ENCODE measurements around the gene ARHGAP23.

ARHGAP23 gene

DNA sequence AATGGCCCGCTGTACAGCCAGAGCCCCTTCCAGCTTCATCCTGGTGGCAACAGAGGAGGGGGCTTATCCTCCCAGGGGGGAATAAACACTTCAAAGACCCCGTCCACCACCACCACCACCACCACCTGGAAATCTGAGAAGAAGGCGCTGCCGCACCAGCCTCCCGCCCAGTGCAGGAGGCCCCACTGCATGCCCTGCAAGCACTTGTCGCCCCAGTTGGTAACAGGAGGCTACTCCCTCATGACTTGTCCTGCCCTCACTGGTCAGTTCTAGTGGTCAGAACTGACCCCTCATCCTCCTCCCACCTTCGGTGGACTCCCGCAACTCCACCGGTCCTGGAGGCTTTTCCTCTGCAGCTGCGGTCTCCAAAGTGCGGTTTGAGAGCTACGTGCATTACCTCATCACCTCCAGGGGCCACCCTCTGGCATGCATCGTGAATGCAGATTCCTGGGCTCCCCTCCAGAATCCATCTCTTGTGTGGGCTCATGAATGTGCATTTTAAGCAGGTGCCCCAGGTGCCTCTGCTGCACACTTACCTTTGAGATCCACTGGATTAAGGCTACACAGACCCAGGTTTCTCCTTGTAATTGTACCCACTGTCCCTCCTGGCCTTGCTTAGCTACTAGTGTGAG, 105.7 kb downstream of the ARHGAP23 start:
- DNase-seq = no peak

GRCh38 chr17:38534498-38534885, 106.2 kb downstream of the ARHGAP23 start:
- DNase-seq = no peak

DNA sequence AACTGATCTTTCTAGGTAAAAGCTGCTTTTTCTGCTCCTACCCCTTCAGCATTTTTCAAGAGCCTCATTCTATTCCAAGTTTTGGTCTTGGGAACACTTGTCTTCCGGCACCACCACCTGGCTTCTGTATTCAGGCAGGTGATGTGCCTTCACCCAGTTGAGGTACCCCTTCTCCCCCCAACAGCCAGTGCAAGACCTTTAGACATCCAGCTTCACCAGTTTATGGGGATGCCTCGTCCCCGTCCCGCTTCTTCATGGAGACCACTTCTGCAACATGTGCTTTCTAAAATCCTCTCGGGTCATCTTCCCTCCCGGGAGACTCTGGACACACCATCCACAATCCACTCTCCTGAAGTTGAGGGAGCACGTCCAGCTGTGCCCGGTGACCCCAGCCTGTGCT, 107.6 kb downstream of the ARHGAP23 start:
- no peak for DNase-seq

DNA sequence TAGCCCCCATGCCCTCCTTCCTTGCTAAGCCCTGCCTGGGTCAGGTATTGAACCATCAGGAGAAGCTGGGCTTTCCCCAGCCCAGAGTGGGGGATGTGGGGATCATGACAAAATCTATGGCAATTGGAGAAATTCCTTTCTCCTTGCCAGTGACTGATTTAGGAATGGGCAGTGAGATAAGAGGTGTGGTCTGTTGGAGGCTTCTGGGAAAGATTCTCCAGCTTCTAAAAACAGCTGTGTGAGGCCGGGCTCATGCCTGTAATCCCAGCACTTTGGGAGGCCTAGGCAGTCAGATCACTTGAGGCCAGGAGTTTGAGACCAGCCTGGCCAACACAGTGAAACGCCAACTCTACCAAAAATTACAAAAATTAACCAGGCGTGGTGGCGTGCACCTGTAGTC, 108.4 kb downstream of the ARHGAP23 start:
- DNase-seq = no peak

DNA sequence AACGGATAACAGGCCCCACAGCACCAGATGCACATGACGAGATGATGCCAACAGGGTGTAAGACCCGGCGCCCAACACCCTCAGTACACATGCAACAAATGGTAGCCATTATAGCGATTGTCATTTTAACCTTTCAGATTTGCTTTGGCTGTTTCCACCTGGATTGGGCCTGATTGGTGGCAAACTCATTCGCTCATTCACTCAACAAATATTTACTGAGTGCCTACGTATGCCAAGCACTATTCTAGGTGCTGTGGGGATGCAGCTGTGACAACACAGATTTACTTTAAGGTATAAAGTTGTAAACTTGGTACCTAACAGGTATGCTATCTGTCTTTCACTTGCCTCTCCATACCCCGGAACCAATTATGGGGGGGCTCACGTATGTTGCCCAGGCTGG, 110.6 kb downstream of the ARHGAP23 start:
- no peak for DNase-seq

- no peak for DNase-seq
Observed at GRCh38 chr17:38539386-38539785, 111.1 kb downstream of the ARHGAP23 start.

DNA sequence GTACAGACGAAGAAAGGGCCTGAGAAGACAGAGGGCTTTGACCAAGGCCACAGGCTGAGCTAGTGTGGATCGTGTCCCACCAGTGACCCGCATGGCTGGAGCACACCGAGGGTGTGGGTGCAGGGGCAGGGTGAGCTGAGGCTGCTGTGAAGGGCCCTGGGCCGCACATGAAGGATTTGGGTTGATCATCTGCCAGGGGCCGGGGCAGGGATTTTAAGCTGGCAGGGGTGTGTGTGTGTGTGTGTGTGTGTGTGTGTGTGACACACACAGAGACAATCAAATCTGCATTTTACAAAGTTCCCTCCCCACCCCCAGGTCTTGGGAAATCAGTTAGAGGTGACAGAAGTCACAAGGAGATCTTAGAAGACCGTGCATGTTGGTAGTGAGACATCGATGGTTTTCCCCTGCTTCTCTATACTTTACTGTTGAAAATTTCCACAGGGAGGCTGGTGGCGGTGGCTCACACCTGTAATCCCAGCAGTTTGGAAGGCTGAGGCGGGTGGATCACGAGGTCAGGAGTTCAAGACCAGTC, 112.3 kb downstream of the ARHGAP23 start:
- no peak for DNase-seq

- DNase-seq = no peak
Observed at GRCh38 chr17:38541281-38541680, 113.0 kb downstream of the ARHGAP23 start.

DNA sequence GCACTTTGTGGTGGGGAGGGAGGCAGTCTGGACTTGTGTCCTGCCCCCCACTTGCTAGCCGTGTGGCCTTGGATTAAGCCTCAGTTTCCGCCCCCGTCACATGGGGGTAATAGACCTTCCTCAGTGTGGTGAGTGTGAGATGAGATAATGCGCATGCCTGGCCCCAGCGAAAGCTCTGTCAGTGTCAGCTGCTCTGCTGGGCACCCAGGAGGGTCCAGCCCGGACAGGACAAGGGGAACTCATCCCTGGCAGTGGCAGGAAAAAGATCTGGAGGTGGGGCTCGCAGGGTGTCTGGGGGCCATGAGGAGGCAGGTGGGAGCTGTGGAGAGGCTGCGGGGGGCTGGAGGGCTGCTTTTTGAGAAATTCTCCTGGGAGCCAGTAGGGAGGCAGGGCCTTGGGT, 114.0 kb downstream of the ARHGAP23 start:
- no peak for DNase-seq

DNA sequence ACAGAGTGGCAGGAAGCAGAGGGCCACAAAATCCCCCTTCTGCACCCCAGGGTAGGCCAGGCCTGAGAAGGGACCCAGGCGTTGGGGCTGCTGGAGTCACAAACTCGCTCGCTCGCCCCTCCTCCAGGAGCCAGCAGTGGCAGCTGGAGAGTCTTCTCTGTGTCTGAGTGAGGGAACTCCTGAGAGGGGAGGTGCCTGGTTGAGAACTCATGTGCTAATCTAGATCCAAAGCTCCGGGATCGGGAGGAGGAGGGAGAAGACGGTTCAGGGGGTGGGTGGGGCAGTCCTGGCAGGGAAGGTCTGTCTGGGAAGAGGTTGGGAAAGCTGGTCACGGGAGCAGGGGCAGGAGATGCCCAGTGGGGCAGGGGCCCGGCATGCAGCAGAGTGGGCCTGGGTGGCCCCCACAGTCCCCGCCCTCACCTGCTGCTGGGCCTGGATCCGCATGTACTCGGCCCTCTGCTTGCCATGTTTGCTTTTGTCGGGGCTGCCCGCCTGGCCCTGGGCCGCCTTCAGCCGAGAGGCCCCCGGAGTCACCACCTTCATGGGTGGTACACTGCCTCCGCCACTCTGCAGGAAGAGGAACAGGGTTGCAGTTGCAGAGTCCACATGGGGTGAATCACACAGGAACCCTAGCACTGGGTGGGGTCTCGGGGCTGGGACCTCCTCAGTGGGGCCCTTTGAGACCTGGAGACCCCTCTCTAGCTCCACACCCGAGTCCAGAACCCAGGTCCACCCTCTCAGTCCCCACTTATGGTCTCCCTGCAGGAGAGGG, 115.3 kb downstream of the ARHGAP23 start:
- no peak for DNase-seq

- no peak for DNase-seq
Observed at GRCh38 chr17:38544175-38544838, 116.0 kb downstream of the ARHGAP23 start.

DNA sequence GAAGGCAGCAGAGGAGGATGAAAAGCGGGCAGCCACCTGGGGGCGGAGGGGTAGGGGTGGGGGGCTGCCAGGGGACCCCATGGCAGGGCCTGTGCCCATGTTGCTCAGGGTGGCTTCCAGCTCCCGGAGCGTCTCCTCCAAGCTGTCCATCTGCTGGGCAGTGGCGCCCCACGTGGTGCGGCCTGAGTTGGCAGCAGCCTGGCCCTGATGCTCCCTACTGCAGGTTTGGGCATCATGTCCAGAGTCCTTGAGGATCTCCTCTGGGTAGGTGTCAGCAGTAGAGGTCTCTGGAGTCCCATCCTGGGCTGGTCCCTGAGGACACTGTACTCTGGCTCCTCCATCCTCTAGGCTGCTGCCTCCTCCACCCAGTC, 116.6 kb downstream of the ARHGAP23 start:
- DNase-seq = no peak

DNA sequence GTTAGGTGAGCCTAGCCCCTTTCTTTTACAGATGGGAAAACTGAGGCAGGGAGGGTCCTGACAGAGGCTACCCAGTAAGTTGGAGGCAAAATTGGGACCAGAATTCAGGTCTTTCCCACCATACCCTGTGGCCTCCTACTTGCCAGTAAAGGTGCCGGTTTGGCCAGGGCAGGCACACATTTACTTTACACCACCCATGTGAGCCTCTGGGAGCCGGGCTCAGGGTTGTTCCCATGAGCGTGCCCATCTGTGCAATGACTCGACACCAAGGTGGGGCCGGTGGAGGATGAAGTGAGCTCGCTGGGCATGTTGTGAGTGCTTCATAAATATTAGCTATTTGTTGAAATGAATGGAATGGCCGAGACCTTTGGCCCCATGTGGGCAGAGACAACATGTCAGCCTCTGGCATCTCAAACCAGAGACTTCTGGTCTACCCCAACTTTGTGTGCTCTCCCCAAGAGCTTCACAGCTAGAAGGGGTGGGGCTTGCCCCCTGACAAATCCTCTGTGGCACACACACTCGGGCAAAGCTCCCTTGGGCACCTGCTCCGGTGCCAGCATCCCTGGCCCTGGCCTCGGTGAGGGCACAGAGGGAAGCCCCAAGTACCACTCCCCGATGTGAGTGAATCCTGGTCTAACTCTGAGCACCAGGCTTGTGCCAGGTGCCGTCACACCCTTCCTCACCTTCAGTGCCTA, 117.4 kb downstream of the ARHGAP23 start:
- no peak for DNase-seq

GRCh38 chr17:38546396-38546795, 118.1 kb downstream of the ARHGAP23 start:
- DNase-seq = no peak

DNA sequence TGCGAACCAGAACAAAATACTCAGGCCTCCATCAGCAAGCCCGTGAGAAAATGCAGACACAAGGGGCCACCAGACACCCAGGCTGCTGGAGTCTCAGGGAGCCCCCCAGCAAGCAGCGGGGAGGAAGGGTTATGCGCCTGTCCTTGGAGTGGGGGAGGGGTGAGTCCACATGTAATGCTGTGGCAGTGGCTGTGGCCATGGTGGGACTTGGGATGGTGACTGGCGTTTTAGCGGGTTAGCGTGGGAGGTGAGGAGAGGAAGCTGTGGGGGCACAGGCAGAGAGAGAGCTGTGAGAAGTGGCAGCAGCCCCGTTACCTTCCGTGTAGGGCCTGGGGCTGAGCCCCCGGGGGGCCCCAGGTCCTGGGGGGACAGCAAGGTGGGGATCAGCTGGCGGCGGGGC, 119.2 kb downstream of the ARHGAP23 start:
- DNase-seq = no peak

DNA sequence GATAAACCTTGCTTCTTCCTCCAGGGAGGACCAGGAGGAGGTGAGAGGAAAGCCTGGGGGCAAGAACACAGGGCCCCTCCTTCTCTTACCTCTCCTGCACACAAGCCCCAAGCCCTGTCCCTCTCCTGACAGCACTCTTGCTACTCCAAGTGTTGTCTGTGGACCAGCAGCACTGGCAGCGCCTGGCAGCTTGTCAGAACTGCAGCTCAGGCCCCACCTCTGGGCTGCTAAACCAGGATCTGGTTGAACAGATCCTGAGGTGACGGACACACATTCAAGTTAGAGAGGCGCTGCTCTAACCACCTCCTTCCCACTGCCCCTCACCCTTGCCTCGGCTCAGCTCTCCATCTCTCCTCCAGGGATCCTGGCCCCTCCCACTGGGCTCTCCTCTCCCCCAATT, 121.0 kb downstream of the ARHGAP23 start:
- no peak for DNase-seq

DNA sequence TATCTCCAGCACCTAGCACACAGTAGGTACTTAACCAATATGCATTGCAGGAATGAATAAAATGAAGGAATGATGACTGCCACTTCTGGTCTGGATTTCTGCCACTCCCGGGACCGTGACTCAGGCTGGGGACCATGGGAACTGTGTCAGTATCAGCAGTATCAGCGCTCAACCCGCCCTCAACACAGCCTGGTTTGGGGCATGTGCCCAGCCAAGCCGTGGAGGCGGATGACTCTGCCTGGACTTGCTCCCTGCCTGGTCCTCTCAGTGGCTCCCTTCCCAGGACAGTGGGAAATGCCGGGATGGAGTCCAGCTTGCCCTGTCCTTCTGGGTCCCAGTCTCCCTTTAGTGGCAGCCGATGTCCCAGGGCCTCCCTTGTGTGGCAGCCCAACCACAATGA, 122.4 kb downstream of the ARHGAP23 start:
- DNase-seq = no peak

DNA sequence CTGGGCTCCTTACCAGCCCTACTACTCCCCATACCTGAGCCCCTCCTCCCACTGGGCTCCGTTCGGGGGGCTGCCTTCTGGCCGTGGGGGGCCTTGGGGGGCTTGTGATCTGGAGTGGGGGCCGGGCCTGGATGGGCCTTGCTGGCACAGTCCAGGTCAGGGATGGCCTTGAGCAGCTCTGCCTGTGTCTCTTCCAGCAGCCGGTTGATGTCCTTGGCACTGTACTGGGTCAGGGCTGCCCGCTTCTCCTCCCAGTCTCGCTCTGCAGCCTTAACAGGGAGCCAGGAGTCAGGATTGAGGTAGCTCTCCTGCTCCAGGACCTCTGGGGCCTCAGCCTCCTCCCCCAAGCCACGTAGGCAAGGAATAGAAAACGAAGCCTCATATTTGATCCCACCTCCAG, 122.9 kb downstream of the ARHGAP23 start:
- no peak for DNase-seq

GRCh38 chr17:38552343-38552742, 124.1 kb downstream of the ARHGAP23 start:
- no peak for DNase-seq

DNA sequence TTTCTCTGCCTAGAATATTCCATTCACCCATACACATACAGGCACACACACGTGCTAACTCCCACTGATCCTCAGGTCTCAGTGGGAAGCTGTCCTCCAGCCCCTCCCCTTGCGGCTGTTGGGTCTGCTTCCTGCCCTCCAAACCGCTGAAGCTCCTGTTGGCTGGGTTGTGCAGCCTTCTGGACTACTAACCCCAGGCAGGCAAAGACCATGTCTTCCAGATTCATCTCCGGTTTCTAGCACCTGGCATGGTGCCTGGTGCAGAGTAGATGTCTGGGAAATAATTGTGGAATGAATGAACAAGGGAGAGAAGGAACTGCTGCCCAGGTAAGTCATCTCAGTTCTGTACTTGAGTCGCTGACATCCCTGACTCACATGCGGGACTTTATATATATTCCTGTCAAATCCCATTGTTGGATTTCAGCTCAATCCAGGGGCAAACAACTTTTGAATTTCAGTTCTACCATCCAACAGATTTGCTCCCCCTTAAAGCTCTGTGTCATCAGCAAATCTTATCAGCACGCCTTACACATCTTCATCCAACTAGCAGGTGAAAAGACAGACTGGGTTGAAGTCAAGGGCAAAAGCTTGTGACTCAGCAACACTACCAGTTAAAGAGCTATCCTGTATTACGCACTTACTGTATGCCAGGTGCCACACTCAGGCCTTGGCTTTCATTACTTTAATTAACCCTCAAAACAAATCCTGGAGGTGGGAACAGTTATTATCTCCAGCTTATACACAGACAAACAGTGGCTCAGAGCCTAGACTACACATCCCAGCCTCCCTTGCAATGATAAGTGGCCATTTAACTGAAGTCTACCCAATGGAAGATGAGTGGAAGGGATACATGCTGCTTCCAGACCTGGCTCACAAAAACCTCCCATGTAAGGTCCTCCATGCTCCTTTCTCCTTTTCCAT, 126.4 kb downstream of the ARHGAP23 start:
- no peak for DNase-seq

GRCh38 chr17:38556239-38556638, 128.0 kb downstream of the ARHGAP23 start:
- no peak for DNase-seq

- no peak for DNase-seq
Observed at GRCh38 chr17:38557396-38557795, 129.1 kb downstream of the ARHGAP23 start.
